ENCODE results near the gene IFT122.
A peak's percentile ranks its signal among the peaks of the same experiment; 100 is the strongest.

Gene IFT122

GRCh38 chr3:129434140-129434539 lies 5.9 kb upstream of the IFT122 start:
- DNase-seq (ENCODE audit: low read depth in 2 of 2), result no peak

GRCh38 chr3:129435367-129435766 lies 4.7 kb upstream of the IFT122 start:
- DNase-seq (ENCODE audit: low read depth in 2 of 2), result no peak

- DNase-seq (ENCODE audit: low read depth in 2 of 2), result no peak
These were observed 703 bp upstream of the IFT122 start for GRCh38 chr3:129439226-129439816.

GRCh38 chr3:129440618-129441190 lies 680 bp downstream of the IFT122 start:
- DNase-seq (ENCODE audit: low read depth in 2 of 2), result no peak

GRCh38 chr3:129441215-129441614 lies 1.2 kb downstream of the IFT122 start:
- no peak for DNase-seq (ENCODE audit: low read depth in 2 of 2)

- DNase-seq (ENCODE audit: low read depth in 2 of 2), result peak in 1 of 2 experiments; percentile 9
These were observed 1.8 kb downstream of the IFT122 start for GRCh38 chr3:129441782-129442181.

GRCh38 chr3:129442486-129442885 lies 2.5 kb downstream of the IFT122 start:
- DNase-seq (ENCODE audit: low read depth in 2 of 2), result no peak

GRCh38 chr3:129442947-129443346 lies 2.9 kb downstream of the IFT122 start:
- no peak for DNase-seq (ENCODE audit: low read depth in 2 of 2)

- DNase-seq (ENCODE audit: low read depth in 2 of 2), result no peak
These were observed 5.4 kb downstream of the IFT122 start for GRCh38 chr3:129445471-129445870.

- DNase-seq (ENCODE audit: low read depth in 2 of 2), result no peak
These were observed 6.9 kb downstream of the IFT122 start for GRCh38 chr3:129446926-129447325.

GRCh38 chr3:129448186-129448895 lies 8.3 kb downstream of the IFT122 start:
- DNase-seq (ENCODE audit: low read depth in 2 of 2), result no peak

- no peak for DNase-seq (ENCODE audit: low read depth in 2 of 2)
These were observed 9.5 kb downstream of the IFT122 start for GRCh38 chr3:129449279-129450115.

- no peak for DNase-seq (ENCODE audit: low read depth in 2 of 2)
These were observed 13.7 kb downstream of the IFT122 start for GRCh38 chr3:129453732-129454131.

GRCh38 chr3:129460155-129460554 lies 20.1 kb downstream of the IFT122 start:
- DNase-seq (ENCODE audit: low read depth in 2 of 2), result no peak

- DNase-seq (ENCODE audit: low read depth in 2 of 2), result no peak
These were observed 20.5 kb downstream of the IFT122 start for GRCh38 chr3:129460572-129460971.

GRCh38 chr3:129461022-129461421 lies 21.0 kb downstream of the IFT122 start:
- DNase-seq (ENCODE audit: low read depth in 2 of 2), result no peak

GRCh38 chr3:129461461-129462146 lies 21.6 kb downstream of the IFT122 start:
- DNase-seq (ENCODE audit: low read depth in 2 of 2), result no peak

GRCh38 chr3:129462361-129462968 lies 22.4 kb downstream of the IFT122 start:
- no peak for DNase-seq (ENCODE audit: low read depth in 2 of 2)

- no peak for DNase-seq (ENCODE audit: low read depth in 2 of 2)
These were observed 23.1 kb downstream of the IFT122 start for GRCh38 chr3:129463094-129463493.

- DNase-seq (ENCODE audit: low read depth in 2 of 2), result no peak
These were observed 23.7 kb downstream of the IFT122 start for GRCh38 chr3:129463716-129464115.

- DNase-seq (ENCODE audit: low read depth in 2 of 2), result no peak
These were observed 27.9 kb downstream of the IFT122 start for GRCh38 chr3:129467932-129468331.
